ENCODE measurements around the gene KRTAP2-1. TPM values are rescaled to one million over a fixed set of nuclear protein-coding genes. Genes with fewer than 3 reads are reported as not detected.

The KRTAP2-1 gene
- total and polyA plus RNA-seq, 2 experiments from 2014 or later: not detected

DNA sequence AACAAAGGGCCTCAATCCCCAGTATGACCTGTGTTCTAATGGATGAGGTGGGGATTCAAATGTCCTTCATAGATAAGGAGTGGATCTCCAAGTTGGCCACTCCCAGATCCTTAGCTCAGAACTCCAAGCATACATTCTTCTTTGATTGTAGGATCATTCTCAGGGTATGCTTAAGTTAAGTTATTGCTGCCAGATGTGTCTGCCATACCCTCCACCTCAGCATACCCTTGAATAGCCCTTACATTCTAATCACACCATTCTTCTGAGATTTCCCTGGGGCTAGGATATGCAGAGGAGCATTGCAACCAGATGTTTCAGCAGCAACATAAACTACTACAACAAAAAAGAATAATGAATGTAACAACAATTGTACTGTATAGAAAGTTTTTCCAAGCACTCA, 20.2 kb upstream of the KRTAP2-1 start:
- no peak overlapping the region for H3K27ac ChIP-seq (ENCODE audit: low read depth)
- no peaks in the 10 kb centered on the region for H3K9me3 Mint-ChIP-seq

GRCh38 chr17:41065829-41066624, 18.9 kb upstream of the KRTAP2-1 start, which contains the start of gene KRTAP2-4:
Gene KRTAP2-4 (minus strand): TSS chr17:41065879. CDS start chr17:41065845, 34 bp downstream.
- Histone ChIP-seq H3K79me2 (replicated peaks; ENCODE audit: insufficient read depth) (no peaks in the 10 kb centered on the region), H3F3A (replicated peaks; ENCODE audit: low read depth) (no peaks in the 10 kb centered on the region), H4K20me1 (replicated peaks; ENCODE audit: insufficient read depth) (no peaks in the 10 kb centered on the region), H3K36me3 (ENCODE audit: insufficient read depth) (no peaks in the 10 kb centered on the region), H3K4me3 (no peak within 1 kb of the TSS), H3K4me2 (no peak within 1 kb of the TSS), H3K9me2 (ENCODE audit: insufficient read depth) (no peaks in the 10 kb centered on the region; the same call in none of the 2 replicates), H3K27ac (ENCODE audit: low read depth) (no peak within 1 kb of the TSS), H3K4me1 (ENCODE audit: insufficient read depth) (no peaks in the 10 kb centered on the region), H2AFZ (no peak within 1 kb of the TSS), H3K27me3 (ENCODE audit: insufficient read depth) (no peaks in the 10 kb centered on the region)
- Mint-ChIP-seq H3K36me3 (ENCODE audit: low read depth) (no peaks in the 10 kb centered on the region), H3K4me1 (no peaks in the 10 kb centered on the region), H3K27ac (no peak within 1 kb of the TSS), H3K9me3 (no peaks in the 10 kb centered on the region), H3K27me3 (ENCODE audit: insufficient read depth, low read depth, poor library complexity) (no peaks in the 10 kb centered on the region), H3K4me3 (no peak within 1 kb of the TSS)
- ATAC-seq (peak; percentile 41; the same call in 2 of the 3 replicates), DNase-seq (ENCODE audit: low spot score) (no peak)
- TF ChIP-seq POLR2AphosphoS5 (IDR thresholded peaks at IDR 0.05; ENCODE audit: low read depth) (no peak), STAT1 (IDR thresholded peaks at IDR 0.05; ENCODE audit: unreplicated experiment) (no peak), NANOG (IDR thresholded peaks at IDR 0.05; ENCODE audit: borderline replicate concordance) (no peak), ETS1 (IDR thresholded peaks at IDR 0.05) (no peak), JUNB (IDR thresholded peaks at IDR 0.05; ENCODE audit: unreplicated experiment) (no peak), EZH2 (IDR thresholded peaks at IDR 0.05; ENCODE audit: low read depth, unreplicated experiment) (no peak), EZH2phosphoT487 (IDR thresholded peaks at IDR 0.05; ENCODE audit: unreplicated experiment) (no peak), CREB1 (CRISPR knock-in tag; IDR thresholded peaks at IDR 0.05; ENCODE audit: low read depth) (no peak), ZNF114 (CRISPR knock-in tag; IDR thresholded peaks at IDR 0.05) (no peak), REST (IDR thresholded peaks at IDR 0.05; ENCODE audit: unreplicated experiment) (no peak)

More for the DNA sequence above, 20.2 kb upstream of the KRTAP2-1 start:
- Mint-ChIP-seq H3K4me3 (no peak overlapping the region), H3K4me1 (no peaks in the 10 kb centered on the region), H3K27me3 (ENCODE audit: insufficient read depth, low read depth, poor library complexity) (no peaks in the 10 kb centered on the region), H3K27ac (no peak overlapping the region), H3K36me3 (ENCODE audit: low read depth) (no peaks in the 10 kb centered on the region)
- Histone ChIP-seq H3K79me2 (replicated peaks; ENCODE audit: insufficient read depth) (no peaks in the 10 kb centered on the region), H2AFZ (no peak overlapping the region), H3K4me3 (no peak overlapping the region), H3K9me2 (ENCODE audit: insufficient read depth) (no peaks in the 10 kb centered on the region; the same call in none of the 2 replicates), H3K4me1 (ENCODE audit: insufficient read depth) (no peaks in the 10 kb centered on the region), H3K4me2 (no peak overlapping the region), H3K27me3 (ENCODE audit: insufficient read depth) (no peaks in the 10 kb centered on the region), H4K20me1 (replicated peaks; ENCODE audit: insufficient read depth) (no peaks in the 10 kb centered on the region), H3F3A (replicated peaks; ENCODE audit: low read depth) (no peaks in the 10 kb centered on the region), H3K36me3 (ENCODE audit: insufficient read depth) (no peaks in the 10 kb centered on the region)
- ATAC-seq: no peak
- no peak for DNase-seq (ENCODE audit: low spot score)
- TF ChIP-seq REST (IDR thresholded peaks at IDR 0.05; ENCODE audit: unreplicated experiment) (no peak), JUNB (IDR thresholded peaks at IDR 0.05; ENCODE audit: unreplicated experiment) (no peak), ZNF114 (CRISPR knock-in tag; IDR thresholded peaks at IDR 0.05) (no peak), EZH2 (IDR thresholded peaks at IDR 0.05; ENCODE audit: low read depth, unreplicated experiment) (no peak)

Data from GM23338 (cell line).